ENCODE results near the gene KIF22. TPM values are rescaled to one million over a fixed set of nuclear protein-coding genes. Genes with fewer than 3 reads are reported as not detected.

Gene KIF22
- total RNA-seq, 1 donor from 2014 or later: 14.3 TPM

DNA sequence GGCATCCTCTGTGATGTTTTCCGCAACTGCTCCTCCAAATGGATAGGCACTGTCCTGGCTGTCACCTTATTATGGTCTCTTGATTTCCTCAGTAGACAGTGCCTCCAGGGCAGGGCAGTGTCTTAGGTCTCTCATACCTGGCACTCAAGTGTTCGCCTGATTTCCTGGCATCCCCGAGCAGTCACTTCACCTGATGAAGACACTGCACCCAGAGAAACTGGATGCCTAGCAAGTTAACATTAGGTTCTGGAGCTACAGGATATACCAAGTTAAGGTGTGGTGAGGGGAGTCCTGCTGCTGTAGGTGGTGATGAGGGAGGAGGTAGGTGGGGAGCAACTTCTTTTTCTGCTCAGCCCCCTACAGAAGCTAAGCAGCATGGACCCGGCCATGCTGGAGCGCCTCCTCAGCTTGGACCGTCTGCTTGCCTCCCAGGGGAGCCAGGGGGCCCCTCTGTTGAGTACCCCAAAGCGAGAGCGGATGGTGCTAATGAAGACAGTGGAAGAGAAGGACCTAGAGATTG is 11.9 kb downstream of the KIF22 start:
- Histone ChIP-seq H3K36me3 (ENCODE audit: insufficient read depth, low read length) (peaks cover 22% of the 10 kb centered on the region), H3K27me3 (ENCODE audit: insufficient read depth, low read length) (no peaks in the 10 kb centered on the region), H4K20me1 (ENCODE audit: insufficient read depth, low read length) (no peaks in the 10 kb centered on the region), H3K9me3 (ENCODE audit: insufficient read depth, low read depth, low read length) (no peaks in the 10 kb centered on the region), H3K9ac (ENCODE audit: low read length) (no peak overlapping the region), H3K27ac (ENCODE audit: low read depth, low read length) (no peak overlapping the region), H3K4me2 (ENCODE audit: low read length) (no peak overlapping the region), H3K4me3 (ENCODE audit: insufficient read depth, low read depth, low read length) (no peak overlapping the region), H3K79me2 (ENCODE audit: insufficient read depth, low read length) (peaks cover 5% of the 10 kb centered on the region), H3K4me1 (ENCODE audit: insufficient read depth, low read length) (peaks cover 9% of the 10 kb centered on the region), H2AFZ (ENCODE audit: low read depth, low read length) (no peak overlapping the region)
- FAIRE-seq: no peak
- Mint-ChIP-seq H3K4me1 (ENCODE audit: low read depth, unreplicated experiment) (peaks cover 6% of the 10 kb centered on the region), H3K4me3 (ENCODE audit: unreplicated experiment) (peak overlapping the region; percentile 41), H3K27ac (ENCODE audit: unreplicated experiment) (no peak overlapping the region), H3K36me3 (ENCODE audit: low read depth, unreplicated experiment) (peaks cover 14% of the 10 kb centered on the region), H3K27me3 (ENCODE audit: low read depth, unreplicated experiment) (no peaks in the 10 kb centered on the region), H3K9me3 (ENCODE audit: unreplicated experiment) (no peaks in the 10 kb centered on the region)
- no peak for DNase-seq (ENCODE audit: low read depth)
- no peak for TF ChIP-seq EZH2 (IDR thresholded peaks at IDR 0.05; ENCODE audit: insufficient read depth, low read length)
- TF ChIP-seq, protein P1, sequence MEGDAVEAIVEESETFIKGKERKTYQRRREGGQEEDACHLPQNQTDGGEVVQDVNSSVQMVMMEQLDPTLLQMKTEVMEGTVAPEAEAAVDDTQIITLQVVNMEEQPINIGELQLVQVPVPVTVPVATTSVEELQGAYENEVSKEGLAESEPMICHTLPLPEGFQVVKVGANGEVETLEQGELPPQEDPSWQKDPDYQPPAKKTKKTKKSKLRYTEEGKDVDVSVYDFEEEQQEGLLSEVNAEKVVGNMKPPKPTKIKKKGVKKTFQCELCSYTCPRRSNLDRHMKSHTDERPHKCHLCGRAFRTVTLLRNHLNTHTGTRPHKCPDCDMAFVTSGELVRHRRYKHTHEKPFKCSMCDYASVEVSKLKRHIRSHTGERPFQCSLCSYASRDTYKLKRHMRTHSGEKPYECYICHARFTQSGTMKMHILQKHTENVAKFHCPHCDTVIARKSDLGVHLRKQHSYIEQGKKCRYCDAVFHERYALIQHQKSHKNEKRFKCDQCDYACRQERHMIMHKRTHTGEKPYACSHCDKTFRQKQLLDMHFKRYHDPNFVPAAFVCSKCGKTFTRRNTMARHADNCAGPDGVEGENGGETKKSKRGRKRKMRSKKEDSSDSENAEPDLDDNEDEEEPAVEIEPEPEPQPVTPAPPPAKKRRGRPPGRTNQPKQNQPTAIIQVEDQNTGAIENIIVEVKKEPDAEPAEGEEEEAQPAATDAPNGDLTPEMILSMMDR (IDR thresholded peaks at IDR 0.05; ENCODE audit: insufficient read depth, low read depth, low read length): no peak

DNA sequence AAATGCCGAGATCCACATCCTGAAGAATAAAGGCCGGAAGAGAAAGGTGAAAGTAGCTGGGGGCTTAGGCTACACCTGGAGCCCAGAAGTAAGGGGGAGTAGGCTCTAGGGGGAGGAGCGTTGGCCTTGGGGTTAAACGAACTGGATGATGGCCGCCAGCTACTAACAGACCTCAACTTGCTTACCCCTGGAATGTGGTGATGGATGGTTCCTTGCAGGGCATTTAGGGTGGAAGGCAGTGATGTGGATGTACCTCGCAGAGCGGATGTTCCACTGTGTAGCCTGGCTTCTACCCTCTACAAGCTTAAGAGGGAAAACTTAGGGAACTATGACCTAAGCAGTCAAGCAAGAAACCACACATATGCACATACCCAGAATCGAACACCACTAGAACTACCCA is 13.5 kb downstream of the KIF22 start:
- H3K27ac ChIP-seq (ENCODE audit: low read depth, low read length): no peak overlapping the region
- H3K36me3 Mint-ChIP-seq (ENCODE audit: low read depth, unreplicated experiment): peaks cover 15% of the 10 kb centered on the region
- H3K4me3 ChIP-seq (ENCODE audit: insufficient read depth, low read depth, low read length): no peak overlapping the region
- peaks cover 11% of the 10 kb centered on the region for H3K36me3 ChIP-seq (ENCODE audit: insufficient read depth, low read length)
- H3K9ac ChIP-seq (ENCODE audit: low read length): peak overlapping the region; percentile 94
- H3K9me3 ChIP-seq (ENCODE audit: insufficient read depth, low read depth, low read length): no peaks in the 10 kb centered on the region
- peaks cover 13% of the 10 kb centered on the region for H3K4me1 Mint-ChIP-seq (ENCODE audit: low read depth, unreplicated experiment)
- H3K4me3 Mint-ChIP-seq (ENCODE audit: unreplicated experiment): peak overlapping the region; percentile 85
- peaks cover 15% of the 10 kb centered on the region for H3K4me1 ChIP-seq (ENCODE audit: insufficient read depth, low read length)
- peak overlapping the region; percentile 96 for H3K4me2 ChIP-seq (ENCODE audit: low read length)
- no peaks in the 10 kb centered on the region for H3K27me3 Mint-ChIP-seq (ENCODE audit: low read depth, unreplicated experiment)
- FAIRE-seq: no peak
- H3K27ac Mint-ChIP-seq (ENCODE audit: unreplicated experiment): peak overlapping the region; percentile 75
- peaks cover 20% of the 10 kb centered on the region for H3K79me2 ChIP-seq (ENCODE audit: insufficient read depth, low read length)
- no peak overlapping the region for H2AFZ ChIP-seq (ENCODE audit: low read depth, low read length)
- no peak for TF ChIP-seq EZH2 (IDR thresholded peaks at IDR 0.05; ENCODE audit: insufficient read depth, low read length)
- TF ChIP-seq, protein P1 (IDR thresholded peaks at IDR 0.05; ENCODE audit: insufficient read depth, low read depth, low read length): no peak
- H3K27me3 ChIP-seq (ENCODE audit: insufficient read depth, low read length): no peaks in the 10 kb centered on the region
- H4K20me1 ChIP-seq (ENCODE audit: insufficient read depth, low read length): peaks cover 11% of the 10 kb centered on the region
- DNase-seq (ENCODE audit: low read depth): no peak
- no peaks in the 10 kb centered on the region for H3K9me3 Mint-ChIP-seq (ENCODE audit: unreplicated experiment)

DNA sequence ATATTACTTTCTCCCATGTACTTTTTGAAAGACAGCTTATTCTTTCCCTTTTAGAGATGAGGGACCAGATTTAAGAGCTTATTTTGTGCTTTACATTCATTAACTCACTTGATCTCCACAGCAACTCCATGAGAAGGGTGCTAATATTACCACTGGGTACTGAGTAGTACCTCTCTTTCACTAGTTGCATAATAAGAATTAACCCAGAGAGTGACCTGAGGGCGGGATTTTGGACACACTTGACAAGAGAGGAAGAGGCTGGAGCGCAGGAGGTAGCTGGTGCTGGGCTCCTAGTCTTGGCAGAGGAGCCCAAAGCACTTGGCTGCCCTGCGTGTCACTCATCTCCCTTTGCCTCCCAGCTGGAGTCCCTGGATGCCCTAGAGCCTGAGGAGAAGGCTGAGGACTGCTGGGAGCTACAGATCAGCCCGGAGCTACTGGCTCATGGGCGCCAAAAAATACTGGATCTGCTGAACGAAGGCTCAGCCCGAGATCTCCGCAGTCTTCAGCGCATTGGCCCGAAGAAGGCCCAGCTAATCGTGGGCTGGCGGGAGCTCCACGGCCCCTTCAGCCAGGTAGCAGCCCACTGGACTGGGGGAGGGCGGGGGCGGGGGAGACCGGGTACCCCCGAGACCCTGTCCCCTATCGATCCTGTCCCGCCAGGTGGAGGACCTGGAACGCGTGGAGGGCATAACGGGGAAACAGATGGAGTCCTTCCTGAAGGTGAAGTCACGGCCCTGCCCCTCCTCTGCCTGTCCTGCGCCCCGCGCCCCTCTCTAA is 14.1 kb downstream of the KIF22 start:
- H3K36me3 Mint-ChIP-seq (ENCODE audit: low read depth, unreplicated experiment): peaks cover 14% of the 10 kb centered on the region
- Histone ChIP-seq H4K20me1 (ENCODE audit: insufficient read depth, low read length) (peaks cover 17% of the 10 kb centered on the region), H3K27ac (ENCODE audit: low read depth, low read length) (peak overlapping the region; percentile 91), H3K36me3 (ENCODE audit: insufficient read depth, low read length) (peaks cover 11% of the 10 kb centered on the region), H3K9me3 (ENCODE audit: insufficient read depth, low read depth, low read length) (no peaks in the 10 kb centered on the region), H3K4me2 (ENCODE audit: low read length) (peak overlapping the region; percentile 96), H3K9ac (ENCODE audit: low read length) (peak overlapping the region; percentile 94), H3K4me1 (ENCODE audit: insufficient read depth, low read length) (peaks cover 21% of the 10 kb centered on the region), H3K4me3 (ENCODE audit: insufficient read depth, low read depth, low read length) (peak overlapping the region; percentile 74), H3K27me3 (ENCODE audit: insufficient read depth, low read length) (no peaks in the 10 kb centered on the region), H2AFZ (ENCODE audit: low read depth, low read length) (peak overlapping the region; percentile 79), H3K79me2 (ENCODE audit: insufficient read depth, low read length) (peaks cover 25% of the 10 kb centered on the region)
- peak overlapping the region; percentile 98 for H3K27ac Mint-ChIP-seq (ENCODE audit: unreplicated experiment)
- TF ChIP-seq EZH2 (IDR thresholded peaks at IDR 0.05; ENCODE audit: insufficient read depth, low read length): no peak
- TF ChIP-seq, protein P1 (IDR thresholded peaks at IDR 0.05; ENCODE audit: insufficient read depth, low read depth, low read length): no peak
- DNase-seq (ENCODE audit: low read depth) (no peak), FAIRE-seq (no peak)
- H3K9me3 Mint-ChIP-seq (ENCODE audit: unreplicated experiment): no peaks in the 10 kb centered on the region
- H3K4me1 Mint-ChIP-seq (ENCODE audit: low read depth, unreplicated experiment): peaks cover 15% of the 10 kb centered on the region
- peak overlapping the region; percentile 98 for H3K4me3 Mint-ChIP-seq (ENCODE audit: unreplicated experiment)
- H3K27me3 Mint-ChIP-seq (ENCODE audit: low read depth, unreplicated experiment): no peaks in the 10 kb centered on the region

Measured in astrocyte (in vitro differentiated cells and primary cell).